ENCODE measurements around the gene RNU6-9. TPM values are rescaled to one million over a fixed set of nuclear protein-coding genes. Genes with fewer than 3 reads are reported as not detected.

The RNU6-9 gene
- total RNA-seq, 1 donor from 2014 or later: not detected

DNA sequence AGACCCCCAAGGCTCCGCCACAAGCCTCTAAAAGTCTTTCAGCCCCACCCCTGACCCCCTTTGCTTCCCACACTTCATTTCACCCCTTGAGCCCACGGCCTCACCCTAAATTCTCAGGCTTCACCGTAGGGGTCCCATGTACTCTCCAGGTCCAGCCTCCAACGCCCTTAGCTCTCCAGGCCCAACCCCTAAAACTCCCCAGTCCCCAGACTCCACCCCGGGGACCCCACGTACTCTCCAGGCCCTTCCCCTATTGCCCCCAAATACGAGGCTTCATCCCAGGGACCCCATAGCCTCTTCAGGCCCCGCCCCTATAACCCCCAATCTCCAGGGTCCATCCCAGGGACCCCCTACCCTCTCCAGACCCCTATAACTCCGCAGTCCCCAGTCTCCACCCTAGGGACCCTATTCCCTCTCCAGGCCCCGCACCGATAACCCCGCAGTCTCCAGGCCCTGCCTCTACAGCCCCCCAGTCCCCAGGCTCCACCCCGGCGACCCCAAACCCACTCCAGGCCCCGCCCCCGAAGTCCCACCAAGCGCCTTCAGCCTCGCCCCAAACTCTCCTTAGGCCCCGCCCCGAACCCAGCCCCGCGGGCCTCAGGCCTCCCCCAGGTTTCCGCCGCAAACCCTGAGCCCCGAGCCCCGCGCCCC is 916 bp upstream of the RNU6-9 start:
- Mint-ChIP-seq H3K27me3 (ENCODE audit: insufficient read depth, low read depth) (peaks cover 16% of the 10 kb centered on the region), H3K4me3 (peak overlapping the region; percentile 90), H3K36me3 (peaks cover 4% of the 10 kb centered on the region), H3K4me1 (peaks cover 12% of the 10 kb centered on the region), H3K9me3 (no peaks in the 10 kb centered on the region), H3K27ac (no peak overlapping the region)
- H3F3A ChIP-seq (ENCODE audit: low read depth): peaks cover 14% of the 10 kb centered on the region
- peak overlapping the region; percentile 53 for H2AFZ ChIP-seq (replicated peaks)
- H3K79me2 ChIP-seq (ENCODE audit: low read depth): peaks cover 15% of the 10 kb centered on the region
- peak overlapping the region; percentile 85 for H3K9ac ChIP-seq
- peak overlapping the region; percentile 97 for H3K4me3 ChIP-seq
- TF ChIP-seq, protein P1, sequence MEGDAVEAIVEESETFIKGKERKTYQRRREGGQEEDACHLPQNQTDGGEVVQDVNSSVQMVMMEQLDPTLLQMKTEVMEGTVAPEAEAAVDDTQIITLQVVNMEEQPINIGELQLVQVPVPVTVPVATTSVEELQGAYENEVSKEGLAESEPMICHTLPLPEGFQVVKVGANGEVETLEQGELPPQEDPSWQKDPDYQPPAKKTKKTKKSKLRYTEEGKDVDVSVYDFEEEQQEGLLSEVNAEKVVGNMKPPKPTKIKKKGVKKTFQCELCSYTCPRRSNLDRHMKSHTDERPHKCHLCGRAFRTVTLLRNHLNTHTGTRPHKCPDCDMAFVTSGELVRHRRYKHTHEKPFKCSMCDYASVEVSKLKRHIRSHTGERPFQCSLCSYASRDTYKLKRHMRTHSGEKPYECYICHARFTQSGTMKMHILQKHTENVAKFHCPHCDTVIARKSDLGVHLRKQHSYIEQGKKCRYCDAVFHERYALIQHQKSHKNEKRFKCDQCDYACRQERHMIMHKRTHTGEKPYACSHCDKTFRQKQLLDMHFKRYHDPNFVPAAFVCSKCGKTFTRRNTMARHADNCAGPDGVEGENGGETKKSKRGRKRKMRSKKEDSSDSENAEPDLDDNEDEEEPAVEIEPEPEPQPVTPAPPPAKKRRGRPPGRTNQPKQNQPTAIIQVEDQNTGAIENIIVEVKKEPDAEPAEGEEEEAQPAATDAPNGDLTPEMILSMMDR (IDR thresholded peaks at IDR 0.05): no peak
- TF ChIP-seq EZH2 (IDR thresholded peaks at IDR 0.05): no peak
- H4K20me1 ChIP-seq (ENCODE audit: low read depth): peaks cover 10% of the 10 kb centered on the region
- no peaks in the 10 kb centered on the region for H3K27me3 ChIP-seq
- H3K27ac ChIP-seq: no peak overlapping the region
- peak; percentile 67 for DNase-seq (ENCODE audit: low spot score)
- no peaks in the 10 kb centered on the region for H3K36me3 ChIP-seq
- no peaks in the 10 kb centered on the region for H3K9me3 ChIP-seq (ENCODE audit: low read depth)
- H3K4me1 ChIP-seq: no peaks in the 10 kb centered on the region
- H3K4me2 ChIP-seq: peak overlapping the region; percentile 95

- H3K4me3 Mint-ChIP-seq: no peak overlapping the region
- no peaks in the 10 kb centered on the region for H3K36me3 ChIP-seq
- H3K4me1 Mint-ChIP-seq: peaks cover 21% of the 10 kb centered on the region
- no peak overlapping the region for H2AFZ ChIP-seq (replicated peaks)
- peaks cover 17% of the 10 kb centered on the region for H3F3A ChIP-seq (ENCODE audit: low read depth)
- H3K4me3 ChIP-seq: no peak overlapping the region
- H3K9ac ChIP-seq: no peak overlapping the region
- DNase-seq (ENCODE audit: low spot score): no peak
- H3K4me1 ChIP-seq: no peaks in the 10 kb centered on the region
- H3K79me2 ChIP-seq (ENCODE audit: low read depth): peaks cover 8% of the 10 kb centered on the region
- H3K4me2 ChIP-seq: no peak overlapping the region
- H3K9me3 Mint-ChIP-seq: no peaks in the 10 kb centered on the region
- H4K20me1 ChIP-seq (ENCODE audit: low read depth): peaks cover 32% of the 10 kb centered on the region
- peaks cover 1% of the 10 kb centered on the region for H3K36me3 Mint-ChIP-seq
- peaks cover 11% of the 10 kb centered on the region for H3K27me3 Mint-ChIP-seq (ENCODE audit: insufficient read depth, low read depth)
- no peaks in the 10 kb centered on the region for H3K9me3 ChIP-seq (ENCODE audit: low read depth)
- H3K27me3 ChIP-seq: no peaks in the 10 kb centered on the region
- H3K27ac Mint-ChIP-seq: no peak overlapping the region
- no peak overlapping the region for H3K27ac ChIP-seq
- no peak for TF ChIP-seq EZH2 (IDR thresholded peaks at IDR 0.05)
- TF ChIP-seq EZH2phosphoT487 (IDR thresholded peaks at IDR 0.05): no peak
- TF ChIP-seq, protein P1 (IDR thresholded peaks at IDR 0.05): no peak
These were observed 3.1 kb downstream of the RNU6-9 start for GRCh38 chr19:896434-896833.

- H3K36me3 ChIP-seq: no peaks in the 10 kb centered on the region
- H2AFZ ChIP-seq (replicated peaks): no peak overlapping the region
- no peak overlapping the region for H3K4me3 ChIP-seq
- TF ChIP-seq EZH2 (IDR thresholded peaks at IDR 0.05) (no peak), EZH2phosphoT487 (IDR thresholded peaks at IDR 0.05) (no peak)
- TF ChIP-seq, protein P1 (IDR thresholded peaks at IDR 0.05): no peak
- H3K4me1 Mint-ChIP-seq: peaks cover 21% of the 10 kb centered on the region
- H3K27ac ChIP-seq: no peak overlapping the region
- no peak overlapping the region for H3K4me2 ChIP-seq
- peaks cover 11% of the 10 kb centered on the region for H3K27me3 Mint-ChIP-seq (ENCODE audit: insufficient read depth, low read depth)
- H3K9me3 Mint-ChIP-seq: no peaks in the 10 kb centered on the region
- peaks cover 1% of the 10 kb centered on the region for H3K36me3 Mint-ChIP-seq
- H4K20me1 ChIP-seq (ENCODE audit: low read depth): peaks cover 37% of the 10 kb centered on the region
- H3K4me1 ChIP-seq: no peaks in the 10 kb centered on the region
- DNase-seq (ENCODE audit: low spot score): no peak
- peaks cover 9% of the 10 kb centered on the region for H3K79me2 ChIP-seq (ENCODE audit: low read depth)
- no peak overlapping the region for H3K4me3 Mint-ChIP-seq
- H3K9me3 ChIP-seq (ENCODE audit: low read depth): no peaks in the 10 kb centered on the region
- no peak overlapping the region for H3K27ac Mint-ChIP-seq
- H3K9ac ChIP-seq: no peak overlapping the region
- H3K27me3 ChIP-seq: no peaks in the 10 kb centered on the region
- peaks cover 17% of the 10 kb centered on the region for H3F3A ChIP-seq (ENCODE audit: low read depth)
These were observed 3.7 kb downstream of the RNU6-9 start for GRCh38 chr19:896999-897398.
